ENCODE data around the gene VAV2.
A peak's percentile ranks its signal among the peaks of the same experiment; 100 is the strongest.

Gene VAV2

GRCh38 chr9:133725886-133726285, 266.2 kb downstream of the VAV2 start:
- FAIRE-seq, result no peak
- no peak for TF ChIP-seq CTCF (IDR thresholded peaks at IDR 0.05; ENCODE audit: insufficient read depth, missing control alignments)
- no peak for DNase-seq (ENCODE audit: insufficient read length, low spot score)

DNA sequence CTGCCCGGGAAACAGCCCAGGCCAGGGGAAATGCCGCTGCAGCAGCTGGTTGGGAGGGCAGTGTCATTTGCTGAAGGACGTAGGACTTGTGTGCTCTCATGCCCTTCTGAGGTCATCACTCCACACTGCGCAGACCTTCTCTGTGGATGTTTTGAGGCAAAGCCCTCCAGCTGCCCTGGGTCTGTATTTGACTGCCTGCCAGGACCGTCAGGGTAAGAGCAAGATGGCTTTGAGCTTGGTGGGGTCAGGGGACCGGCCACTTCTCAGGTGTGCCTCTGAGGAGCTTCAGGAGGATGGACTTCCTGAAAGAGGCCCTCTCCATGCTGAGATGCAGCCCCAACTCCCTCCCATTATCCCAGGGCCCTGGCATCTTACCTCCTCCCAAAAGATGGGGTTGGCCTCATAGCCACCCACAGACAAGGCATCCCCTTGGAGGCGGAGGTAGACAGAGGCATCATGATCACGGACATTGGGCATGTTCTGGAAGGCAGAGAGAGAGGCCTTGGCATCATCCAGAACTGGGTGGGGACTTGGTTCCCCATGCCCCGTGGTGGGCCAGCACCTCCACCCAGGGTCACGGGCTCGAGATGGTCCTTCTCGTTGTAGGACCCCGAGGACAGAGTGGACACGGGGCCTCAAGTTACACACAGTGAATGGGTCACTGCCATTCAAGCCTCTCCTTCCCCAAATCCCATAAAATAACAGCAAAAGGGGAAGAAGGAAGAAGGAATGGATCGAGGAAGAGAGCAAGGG, 273.4 kb downstream of the VAV2 start:
- TF ChIP-seq CTCF (IDR thresholded peaks at IDR 0.05; ENCODE audit: insufficient read depth, missing control alignments), result no peak
- no peak for FAIRE-seq
- DNase-seq (ENCODE audit: insufficient read length, low spot score), result no peak

DNA sequence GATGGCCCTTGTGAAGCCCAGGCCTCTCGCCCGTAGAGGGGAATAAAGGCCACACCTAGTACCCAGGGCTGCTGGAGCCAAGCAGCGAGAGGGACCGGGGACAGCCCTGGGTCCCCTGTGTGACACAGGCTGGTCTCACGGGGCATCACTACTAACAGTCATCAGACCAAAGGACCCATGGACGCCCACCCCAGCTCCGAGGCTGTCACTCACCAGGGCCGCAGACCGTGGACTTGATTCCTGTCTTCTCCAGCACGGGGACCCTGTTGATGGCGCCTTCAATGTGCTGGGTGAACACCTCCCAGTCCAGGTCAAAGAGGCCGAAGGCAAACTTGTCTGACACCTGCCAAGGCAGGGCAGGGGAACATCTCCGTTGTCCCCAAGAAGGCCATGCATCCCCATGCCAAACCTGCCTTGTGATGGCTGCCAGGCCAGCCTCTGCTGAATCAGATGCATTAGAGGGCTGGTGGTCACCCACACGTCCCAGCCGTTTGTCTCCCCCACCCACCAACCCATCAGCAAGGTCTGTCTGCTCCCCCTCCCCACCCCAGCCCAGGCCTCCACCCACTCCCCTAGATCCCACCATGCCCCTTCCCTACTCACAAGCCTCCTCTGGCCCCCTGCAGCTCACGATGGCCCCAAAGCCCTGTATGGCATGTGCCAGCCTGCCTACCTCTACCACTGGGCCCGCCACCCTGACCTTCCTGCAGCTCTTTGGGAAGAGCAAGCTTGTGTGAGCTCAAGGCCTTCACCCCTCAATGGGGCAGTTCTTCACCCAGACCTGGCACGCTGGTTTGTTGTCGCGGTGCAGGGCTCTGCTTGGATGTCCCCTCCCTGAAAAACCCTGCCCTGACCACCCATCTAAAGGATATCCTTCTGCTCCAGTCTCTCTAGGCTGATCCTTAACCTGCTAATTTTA, 274.8 kb downstream of the VAV2 start:
- FAIRE-seq, result no peak
- no peak for TF ChIP-seq CTCF (IDR thresholded peaks at IDR 0.05; ENCODE audit: insufficient read depth, missing control alignments)
- DNase-seq (ENCODE audit: insufficient read length, low spot score), result no peak

- TF ChIP-seq CTCF (IDR thresholded peaks at IDR 0.05; ENCODE audit: insufficient read depth, missing control alignments), result no peak
- DNase-seq (ENCODE audit: insufficient read length, low spot score) (no peak), FAIRE-seq (no peak)
Measured at GRCh38 chr9:133716564-133717112, 275.5 kb downstream of the VAV2 start.

DNA sequence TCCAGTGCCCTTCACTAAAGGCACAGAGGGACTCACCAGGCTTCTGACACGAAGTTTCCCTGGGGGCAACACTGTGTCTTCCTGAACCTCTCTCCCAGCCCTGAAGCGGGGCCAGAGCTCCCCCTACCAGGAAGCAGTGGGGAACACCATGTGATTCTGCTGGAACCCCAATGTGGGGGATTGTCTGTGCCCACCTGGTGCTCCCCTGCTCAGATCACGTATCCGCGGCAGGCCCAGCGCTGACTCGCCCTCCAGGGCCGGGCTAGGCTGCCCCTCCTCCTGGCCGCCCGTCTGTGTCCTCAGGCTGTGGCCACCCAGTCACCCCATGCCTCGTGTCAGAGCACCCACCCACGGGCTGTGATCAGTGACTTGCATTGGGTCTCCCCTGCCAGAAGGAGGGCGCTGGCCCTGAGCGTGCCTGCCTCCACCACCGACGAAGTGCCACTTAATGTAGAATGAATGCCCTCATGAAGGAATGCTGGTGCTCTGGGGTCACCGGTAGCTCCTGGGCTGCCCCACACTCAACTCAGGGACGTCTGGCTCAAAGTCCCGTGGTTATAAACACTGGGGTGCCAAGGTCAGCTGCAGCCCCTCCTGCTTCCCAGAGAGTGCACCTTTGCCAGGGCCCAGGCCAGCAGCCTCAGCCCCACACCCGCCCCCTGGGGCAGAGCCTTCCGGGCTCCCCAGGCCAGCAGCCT, 276.1 kb downstream of the VAV2 start:
- TF ChIP-seq CTCF (IDR thresholded peaks at IDR 0.05; ENCODE audit: insufficient read depth, missing control alignments), result peak; percentile 20
- no peak for FAIRE-seq
- DNase-seq (ENCODE audit: insufficient read length, low spot score), result no peak

DNA sequence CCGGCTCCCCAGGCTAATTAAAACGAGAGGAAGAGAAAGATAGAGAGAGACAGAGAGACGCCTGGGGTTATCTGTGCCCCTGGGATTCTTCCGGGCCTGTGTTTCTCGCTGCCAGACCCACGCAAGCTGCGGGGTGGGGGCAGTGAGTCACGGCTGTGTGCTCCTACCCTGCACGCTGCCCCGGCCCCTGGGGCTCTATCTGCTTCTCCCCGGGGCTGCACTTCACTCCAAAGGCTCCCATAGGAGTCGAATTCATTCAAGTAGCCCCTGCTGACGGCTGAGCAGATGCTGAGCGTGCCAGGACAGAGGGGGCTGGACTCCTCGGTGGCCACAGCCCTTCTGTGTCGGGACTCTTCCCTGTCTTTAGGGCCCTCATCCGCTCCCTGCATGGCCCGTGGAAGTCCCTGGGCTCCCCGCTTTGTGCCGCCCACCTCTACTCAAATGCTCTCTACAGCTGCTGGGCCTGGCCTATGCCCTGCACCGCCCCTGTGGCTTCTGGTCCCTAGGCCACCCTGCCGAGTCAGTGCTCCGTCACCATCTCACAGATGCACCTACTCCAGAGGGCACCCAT, 276.7 kb downstream of the VAV2 start:
- DNase-seq (ENCODE audit: insufficient read length, low spot score) (no peak), FAIRE-seq (no peak)
- no peak for TF ChIP-seq CTCF (IDR thresholded peaks at IDR 0.05; ENCODE audit: insufficient read depth, missing control alignments)

Data from D721Med (cell line).